ENCODE data around the gene TCL1B. TPM values are rescaled to one million over a fixed set of nuclear protein-coding genes. Genes with fewer than 3 reads are reported as not detected.

Gene TCL1B
- not detected for polyA plus RNA-seq

GRCh38 chr14:95685978-95686922, at the start of gene TCL1B:
Gene TCL1B, plus strand, starts transcription at chr14:95686426. Its CDS starts 42 bp downstream, at chr14:95686468.
- Mint-ChIP-seq H3K36me3 (no peaks in the 10 kb centered on the region), H3K27me3 (ENCODE audit: low read depth in 3 of 3) (peaks cover 1 to 5% (median 3%) of the 10 kb centered on the region in 3 donors), H3K27ac (no peak within 1 kb of the TSS), H3K4me1 (no peaks in the 10 kb centered on the region), H3K9me3 (no peaks in the 10 kb centered on the region), H3K4me3 (no peak within 1 kb of the TSS)
- DNase-seq = no peak

GRCh38 chr14:95644981-95645380, 41.2 kb upstream of the TCL1B start:
- Mint-ChIP-seq H3K4me1 (no peaks in the 10 kb centered on the region), H3K27me3 (ENCODE audit: low read depth in 3 of 3) (peaks cover 0 to 6% (median 2%) of the 10 kb centered on the region in 3 donors), H3K36me3 (no peaks in the 10 kb centered on the region), H3K9me3 (no peaks in the 10 kb centered on the region), H3K4me3 (no peak overlapping the region), H3K27ac (no peak overlapping the region)
- DNase-seq = no peak

GRCh38 chr14:95645389-95645996, 40.7 kb upstream of the TCL1B start:
- Mint-ChIP-seq H3K4me3 (no peak overlapping the region), H3K4me1 (no peaks in the 10 kb centered on the region), H3K27ac (no peak overlapping the region), H3K27me3 (ENCODE audit: low read depth in 3 of 3) (peaks cover 0 to 6% (median 2%) of the 10 kb centered on the region in 3 donors), H3K9me3 (no peaks in the 10 kb centered on the region), H3K36me3 (no peaks in the 10 kb centered on the region)
- no peak for DNase-seq

- Mint-ChIP-seq H3K27ac (no peak overlapping the region), H3K9me3 (no peaks in the 10 kb centered on the region), H3K4me3 (no peak overlapping the region), H3K27me3 (ENCODE audit: low read depth in 3 of 3) (peaks cover 0 to 3% (median 2%) of the 10 kb centered on the region in 3 donors), H3K36me3 (no peaks in the 10 kb centered on the region), H3K4me1 (peaks cover 0 to 2% of the 10 kb centered on the region in 2 donors)
- DNase-seq = no peak
These were observed 38.3 kb upstream of the TCL1B start for GRCh38 chr14:95647926-95648325.

GRCh38 chr14:95649230-95649629, 37.0 kb upstream of the TCL1B start:
- no peak for DNase-seq
- no peak overlapping the region for H3K4me3 Mint-ChIP-seq
- no peak overlapping the region for H3K27ac Mint-ChIP-seq
- peaks cover 0 to 3% (median 2%) of the 10 kb centered on the region in 3 donors for H3K27me3 Mint-ChIP-seq (ENCODE audit: low read depth in 3 of 3)
- peaks cover 0 to under 1% (median 0%) of the 10 kb centered on the region in 3 donors for H3K36me3 Mint-ChIP-seq
- peaks cover 0 to 4% of the 10 kb centered on the region in 2 donors for H3K4me1 Mint-ChIP-seq
- H3K9me3 Mint-ChIP-seq = no peaks in the 10 kb centered on the region

GRCh38 chr14:95651028-95651427, 35.2 kb upstream of the TCL1B start:
- peaks cover 0 to 2% (median 0%) of the 10 kb centered on the region in 3 donors for H3K27me3 Mint-ChIP-seq (ENCODE audit: low read depth in 3 of 3)
- no peaks in the 10 kb centered on the region for H3K9me3 Mint-ChIP-seq
- H3K4me3 Mint-ChIP-seq = no peak overlapping the region
- peaks cover 0 to 4% of the 10 kb centered on the region in 2 donors for H3K4me1 Mint-ChIP-seq
- DNase-seq = no peak
- no peak overlapping the region for H3K27ac Mint-ChIP-seq
- peaks cover 0 to 3% (median 0%) of the 10 kb centered on the region in 3 donors for H3K36me3 Mint-ChIP-seq

- Mint-ChIP-seq H3K9me3 (no peaks in the 10 kb centered on the region), H3K27ac (no peak overlapping the region), H3K4me3 (no peak overlapping the region), H3K27me3 (ENCODE audit: low read depth in 3 of 3) (peaks cover 0 to 2% (median 0%) of the 10 kb centered on the region in 3 donors), H3K4me1 (peaks cover 0 to 4% of the 10 kb centered on the region in 2 donors), H3K36me3 (peaks cover 0 to 3% (median 0%) of the 10 kb centered on the region in 3 donors)
- DNase-seq = no peak
These were observed 34.2 kb upstream of the TCL1B start for GRCh38 chr14:95651821-95652583.

- Mint-ChIP-seq H3K9me3 (no peaks in the 10 kb centered on the region), H3K4me3 (no peak overlapping the region), H3K4me1 (peaks cover 0 to 4% of the 10 kb centered on the region in 2 donors)
These were observed 33.5 kb upstream of the TCL1B start for GRCh38 chr14:95652690-95653089.

GRCh38 chr14:95655461-95655860, 30.8 kb upstream of the TCL1B start:
- Mint-ChIP-seq H3K9me3 (no peaks in the 10 kb centered on the region), H3K4me1 (peaks cover 0 to 4% of the 10 kb centered on the region in 2 donors), H3K4me3 (no peak overlapping the region), H3K27ac (no peak overlapping the region), H3K36me3 (peaks cover 0 to 3% (median 0%) of the 10 kb centered on the region in 3 donors), H3K27me3 (ENCODE audit: low read depth in 3 of 3) (peaks cover 2% of the 10 kb centered on the region in 3 donors)
- no peak for DNase-seq

More at GRCh38 chr14:95652690-95653089, 33.5 kb upstream of the TCL1B start:
- no peak overlapping the region for H3K27ac Mint-ChIP-seq
- peaks cover 0 to 3% (median 0%) of the 10 kb centered on the region in 3 donors for H3K36me3 Mint-ChIP-seq
- DNase-seq = no peak
- peaks cover 0 to 2% (median 0%) of the 10 kb centered on the region in 3 donors for H3K27me3 Mint-ChIP-seq (ENCODE audit: low read depth in 3 of 3)

- peaks cover 0 to 3% (median 0%) of the 10 kb centered on the region in 3 donors for H3K36me3 Mint-ChIP-seq
- no peak overlapping the region for H3K27ac Mint-ChIP-seq
- H3K9me3 Mint-ChIP-seq = no peaks in the 10 kb centered on the region
- peaks cover 2 to 4% (median 2%) of the 10 kb centered on the region in 3 donors for H3K27me3 Mint-ChIP-seq (ENCODE audit: low read depth in 3 of 3)
- no peak overlapping the region for H3K4me3 Mint-ChIP-seq
- no peak for DNase-seq
- peaks cover 0 to 4% of the 10 kb centered on the region in 2 donors for H3K4me1 Mint-ChIP-seq
These were observed 29.6 kb upstream of the TCL1B start for GRCh38 chr14:95656634-95657033.

GRCh38 chr14:95657454-95657853, 28.8 kb upstream of the TCL1B start:
- Mint-ChIP-seq H3K4me1 (peaks cover 0 to 4% of the 10 kb centered on the region in 2 donors), H3K27me3 (ENCODE audit: low read depth in 3 of 3) (peaks cover 2 to 4% (median 2%) of the 10 kb centered on the region in 3 donors), H3K9me3 (no peaks in the 10 kb centered on the region), H3K4me3 (no peak overlapping the region), H3K27ac (no peak overlapping the region), H3K36me3 (peaks cover 0 to 3% (median 0%) of the 10 kb centered on the region in 3 donors)
- DNase-seq = no peak

GRCh38 chr14:95659293-95659989, 26.8 kb upstream of the TCL1B start:
- Mint-ChIP-seq H3K36me3 (peaks cover 0 to under 1% (median 0%) of the 10 kb centered on the region in 3 donors), H3K9me3 (no peaks in the 10 kb centered on the region), H3K4me3 (no peak overlapping the region), H3K4me1 (no peaks in the 10 kb centered on the region), H3K27ac (no peak overlapping the region), H3K27me3 (ENCODE audit: low read depth in 3 of 3) (peaks cover 4 to 7% (median 6%) of the 10 kb centered on the region in 3 donors)
- DNase-seq = no peak

GRCh38 chr14:95659990-95660385, 26.2 kb upstream of the TCL1B start:
- H3K36me3 Mint-ChIP-seq = no peaks in the 10 kb centered on the region
- no peaks in the 10 kb centered on the region for H3K4me1 Mint-ChIP-seq
- H3K9me3 Mint-ChIP-seq = no peaks in the 10 kb centered on the region
- H3K4me3 Mint-ChIP-seq = no peak overlapping the region
- peaks cover 4 to 7% (median 5%) of the 10 kb centered on the region in 3 donors for H3K27me3 Mint-ChIP-seq (ENCODE audit: low read depth in 3 of 3)
- no peak for DNase-seq
- no peak overlapping the region for H3K27ac Mint-ChIP-seq
